ENCODE results near the gene DYRK1A. TPM values are rescaled to one million over a fixed set of nuclear protein-coding genes. Genes with fewer than 3 reads are reported as not detected.
"Not testable (repeated sequence)": the region's sequence is repeated elsewhere in the genome, so short reads cannot be mapped to it uniquely, and the experiment has no call there.

DYRK1A gene
- total and polyA plus RNA-seq, 5 donors: 28.4 to 76.9 (median 70.5) TPM

DNA sequence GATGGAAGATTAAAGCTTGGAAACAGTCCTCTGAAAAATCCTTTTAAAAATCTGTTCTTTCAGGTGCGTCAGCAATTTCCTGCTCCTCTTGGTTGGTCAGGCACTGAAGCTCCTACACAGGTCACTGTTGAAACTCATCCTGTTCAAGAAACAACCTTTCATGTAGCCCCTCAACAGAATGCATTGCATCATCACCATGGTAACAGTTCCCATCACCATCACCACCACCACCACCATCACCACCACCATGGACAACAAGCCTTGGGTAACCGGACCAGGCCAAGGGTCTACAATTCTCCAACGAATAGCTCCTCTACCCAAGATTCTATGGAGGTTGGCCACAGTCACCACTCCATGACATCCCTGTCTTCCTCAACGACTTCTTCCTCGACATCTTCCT is 145.3 kb downstream of the DYRK1A start:
- intact Hi-C loops (cut with DNase I): no loop called here
- Histone ChIP-seq H3K9me3 (ENCODE audit: control insufficient read depth, low read length) (no peaks in the 10 kb centered on the region), H3K27me3 (ENCODE audit: control insufficient read depth, insufficient read depth) (no peaks in the 10 kb centered on the region), H3K4me1 (ENCODE audit: control insufficient read depth, insufficient read depth, low read length) (no peaks in the 10 kb centered on the region), H3K27ac (ENCODE audit: low read length) (no peak overlapping the region), H3K4me3 (ENCODE audit: low read length) (no peak overlapping the region)
- ATAC-seq (no peak), DNase-seq (no peak)
- 97% methylated on average over 5 of the region's 5 CpGs for WGBS

DNA sequence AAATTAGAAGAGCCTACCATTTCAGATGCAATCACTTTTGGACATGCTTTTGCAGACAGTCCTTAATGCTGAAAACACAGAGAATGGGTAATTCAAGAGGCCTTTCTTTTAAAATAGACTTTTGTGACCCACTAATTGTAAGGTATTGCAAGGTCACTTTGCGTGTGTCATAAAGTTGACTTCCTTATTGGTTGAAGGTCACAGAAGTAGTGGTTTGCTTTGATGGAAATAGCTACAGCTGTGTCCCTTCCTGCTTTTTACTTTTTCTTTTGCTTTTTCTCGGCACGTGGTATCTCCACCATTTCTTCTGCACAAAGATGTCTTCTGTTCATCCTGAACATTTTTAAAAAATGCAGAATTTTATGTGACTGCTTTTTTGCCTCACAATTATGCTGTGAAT is 146.8 kb downstream of the DYRK1A start:
- Histone ChIP-seq H3K27ac (ENCODE audit: low read length) (no peak overlapping the region), H3K4me3 (ENCODE audit: low read length) (no peak overlapping the region), H3K9me3 (ENCODE audit: control insufficient read depth, low read length) (no peaks in the 10 kb centered on the region), H3K4me1 (ENCODE audit: control insufficient read depth, insufficient read depth, low read length) (peaks cover 2% of the 10 kb centered on the region), H3K27me3 (ENCODE audit: control insufficient read depth, insufficient read depth) (no peaks in the 10 kb centered on the region)
- DNase-seq (no peak), ATAC-seq (no peak)
- intact Hi-C loops (cut with DNase I): no loop called here
- 90% methylated on average over 3 of the region's 3 CpGs for WGBS

DNA sequence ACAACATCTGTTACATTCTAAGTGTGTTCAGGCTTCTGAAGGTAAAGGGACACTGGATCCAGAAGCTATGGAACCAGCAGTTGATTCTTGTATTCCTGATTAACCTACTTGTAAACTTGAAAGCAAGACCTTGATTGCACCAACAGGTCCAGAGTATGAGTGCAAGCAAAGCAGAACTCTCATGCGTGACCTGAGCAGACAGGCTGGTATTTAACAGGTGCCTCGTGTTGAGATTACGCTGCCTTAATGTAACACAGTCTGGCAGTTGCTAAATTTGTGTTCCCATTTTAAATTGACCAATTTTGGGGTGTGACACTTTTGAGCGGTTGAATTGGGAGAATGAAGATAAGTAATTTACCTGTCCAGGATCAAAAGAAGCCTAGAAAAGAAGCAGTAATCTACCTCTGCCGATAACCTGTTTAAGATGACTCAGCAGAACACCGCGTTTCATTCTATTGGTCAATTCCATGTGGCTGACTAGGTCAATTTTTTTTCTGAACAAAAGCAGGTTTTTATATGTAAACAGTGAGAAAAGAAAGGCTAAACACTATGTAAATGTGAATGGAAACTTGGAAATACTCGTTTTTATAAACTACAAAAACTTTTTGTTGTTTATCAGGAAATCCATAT is 147.6 kb downstream of the DYRK1A start:
- intact Hi-C loops (cut with DNase I): no loop called here
- 84% methylated on average over 8 of the region's 8 CpGs for WGBS

DNA sequence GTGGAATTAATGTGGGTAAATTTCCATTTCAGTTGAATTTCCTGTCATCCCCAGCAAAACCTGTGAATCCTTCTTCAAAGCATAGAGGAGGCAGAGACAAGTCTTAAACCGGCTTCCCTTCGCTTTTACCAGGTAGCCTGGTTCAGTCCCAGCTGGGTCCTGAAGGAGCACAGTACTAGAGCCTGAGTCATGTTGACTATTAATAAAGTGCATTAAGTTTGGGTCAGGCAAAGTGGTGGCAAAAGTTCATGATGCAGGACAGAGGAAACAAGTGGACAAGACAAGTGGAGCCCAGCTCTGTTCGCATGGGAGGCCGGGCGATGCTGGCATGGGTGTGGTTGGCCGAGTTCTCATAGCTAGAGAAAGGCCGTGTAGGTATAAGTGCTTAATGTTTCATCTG is 150.4 kb downstream of the DYRK1A start:
- Histone ChIP-seq H3K4me1 (ENCODE audit: control insufficient read depth, insufficient read depth, low read length) (peaks cover 2% of the 10 kb centered on the region), H3K9me3 (ENCODE audit: control insufficient read depth, low read length) (no peaks in the 10 kb centered on the region), H3K27ac (ENCODE audit: low read length) (no peak overlapping the region), H3K27me3 (ENCODE audit: control insufficient read depth, insufficient read depth) (no peaks in the 10 kb centered on the region), H3K4me3 (ENCODE audit: low read length) (no peak overlapping the region)
- DNase-seq: no peak
- intact Hi-C loops (cut with DNase I): no loop called here
- no peak for ATAC-seq
- WGBS: 97% methylated on average over 7 of the region's 7 CpGs

More for the DNA sequence above, 147.6 kb downstream of the DYRK1A start:
- no peak overlapping the region for H3K4me3 ChIP-seq (ENCODE audit: low read length)
- ATAC-seq: no peak
- peak overlapping the region; percentile 40 for H3K27ac ChIP-seq (ENCODE audit: low read length)
- no peaks in the 10 kb centered on the region for H3K9me3 ChIP-seq (ENCODE audit: control insufficient read depth, low read length)
- H3K4me1 ChIP-seq (ENCODE audit: control insufficient read depth, insufficient read depth, low read length): peaks cover 2% of the 10 kb centered on the region
- DNase-seq: no peak
- no peaks in the 10 kb centered on the region for H3K27me3 ChIP-seq (ENCODE audit: control insufficient read depth, insufficient read depth)

DNA sequence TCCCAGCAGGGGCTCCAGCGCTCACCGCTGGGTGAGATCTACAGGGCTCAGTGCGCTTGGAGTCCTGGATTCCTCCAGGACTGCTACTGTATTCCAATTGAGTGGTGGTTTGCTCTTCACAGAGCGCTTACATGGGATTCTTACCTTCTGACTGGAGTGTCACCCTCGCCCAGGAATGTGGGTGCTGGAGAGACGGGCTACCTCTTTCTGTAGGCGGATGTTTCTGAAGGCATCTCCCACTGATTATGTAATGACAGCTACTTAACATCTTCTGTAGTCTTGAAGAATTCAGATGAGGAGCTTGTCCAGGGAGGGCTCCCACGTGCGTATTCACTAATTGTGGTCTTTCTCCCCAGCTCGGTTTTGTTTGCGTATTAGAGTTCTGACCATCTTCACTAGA is 154.2 kb downstream of the DYRK1A start:
- H3K4me1 ChIP-seq (ENCODE audit: control insufficient read depth, insufficient read depth, low read length): peaks cover 4% of the 10 kb centered on the region
- intact Hi-C loops (cut with DNase I): no loop called here
- DNase-seq (no peak), ATAC-seq (no peak)
- H3K4me3 ChIP-seq (ENCODE audit: low read length): no peak overlapping the region
- H3K9me3 ChIP-seq (ENCODE audit: control insufficient read depth, low read length): no peaks in the 10 kb centered on the region
- H3K27ac ChIP-seq (ENCODE audit: low read length): no peak overlapping the region
- 91% methylated on average over 11 of the region's 11 CpGs for WGBS
- H3K27me3 ChIP-seq (ENCODE audit: control insufficient read depth, insufficient read depth): no peaks in the 10 kb centered on the region

DNA sequence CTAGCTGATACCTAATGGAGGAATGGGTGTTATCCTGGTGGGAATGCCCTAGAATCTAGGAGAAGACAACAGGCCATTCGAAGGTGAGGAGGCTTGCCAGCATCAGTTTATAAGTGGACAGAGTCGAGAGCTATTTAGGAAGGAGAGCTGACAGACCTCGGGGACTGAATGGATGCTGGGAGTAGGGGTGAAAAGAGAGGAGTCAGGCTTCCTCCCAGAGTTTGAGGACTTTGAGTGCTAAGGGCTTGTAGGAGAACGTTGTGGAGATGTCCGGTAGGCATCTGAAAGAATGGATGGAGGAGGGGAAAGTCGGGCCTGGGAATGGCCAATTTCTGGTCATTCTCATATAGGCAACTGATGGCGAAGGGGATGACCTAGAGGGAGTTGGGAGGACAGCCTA is 155.1 kb downstream of the DYRK1A start:
- intact Hi-C loops (cut with DNase I): no loop called here
- WGBS: 75% methylated on average over 7 of the region's 7 CpGs
- H3K9me3 ChIP-seq (ENCODE audit: control insufficient read depth, low read length): no peaks in the 10 kb centered on the region
- peaks cover 4% of the 10 kb centered on the region for H3K4me1 ChIP-seq (ENCODE audit: control insufficient read depth, insufficient read depth, low read length)
- H3K27me3 ChIP-seq (ENCODE audit: control insufficient read depth, insufficient read depth): no peaks in the 10 kb centered on the region
- no peak for DNase-seq
- H3K4me3 ChIP-seq (ENCODE audit: low read length): no peak overlapping the region
- no peak for ATAC-seq
- no peak overlapping the region for H3K27ac ChIP-seq (ENCODE audit: low read length)

DNA sequence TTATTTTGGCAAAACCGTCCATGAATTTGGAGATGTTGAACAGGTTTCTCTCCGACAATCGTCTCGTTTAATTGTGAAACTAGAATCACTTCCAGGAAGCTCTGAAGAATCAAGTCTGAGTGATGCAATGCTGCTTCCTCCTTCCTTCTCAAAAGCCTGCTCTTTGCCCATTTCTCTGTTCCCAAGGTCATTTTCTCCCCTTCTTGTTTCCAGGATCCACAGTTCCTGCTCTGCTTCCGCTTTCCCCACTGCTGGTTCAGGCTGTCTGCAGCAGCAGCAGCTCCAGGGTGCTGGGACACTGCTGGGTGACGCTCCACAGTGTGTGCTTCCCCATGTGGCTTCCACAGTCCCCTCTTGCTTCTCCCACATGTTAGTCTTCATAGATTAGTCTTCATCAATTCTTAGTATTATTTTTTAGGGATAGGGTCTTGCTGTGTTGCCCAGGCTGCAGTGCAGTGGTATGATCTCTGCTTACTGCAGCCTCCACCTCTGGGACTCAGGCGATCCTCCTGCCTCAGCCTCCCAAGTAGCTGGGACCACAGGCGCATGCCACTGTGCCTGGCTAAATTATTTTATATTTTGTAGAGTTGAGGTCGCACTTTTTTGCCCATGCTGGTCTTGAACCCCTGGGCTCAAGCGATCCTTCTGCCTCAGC is 156.2 kb downstream of the DYRK1A start:
- H3K27ac ChIP-seq (ENCODE audit: low read length): no peak overlapping the region
- intact Hi-C loops (cut with DNase I): no loop called here
- no peaks in the 10 kb centered on the region for H3K27me3 ChIP-seq (ENCODE audit: control insufficient read depth, insufficient read depth)
- ATAC-seq (peak in 1 of 2 donors; percentile 25), DNase-seq (no peak)
- H3K4me1 ChIP-seq (ENCODE audit: control insufficient read depth, insufficient read depth, low read length): peaks cover 2% of the 10 kb centered on the region
- WGBS: 84% methylated on average over 10 of the region's 10 CpGs
- H3K9me3 ChIP-seq (ENCODE audit: control insufficient read depth, low read length): no peaks in the 10 kb centered on the region
- H3K4me3 ChIP-seq (ENCODE audit: low read length): no peak overlapping the region

DNA sequence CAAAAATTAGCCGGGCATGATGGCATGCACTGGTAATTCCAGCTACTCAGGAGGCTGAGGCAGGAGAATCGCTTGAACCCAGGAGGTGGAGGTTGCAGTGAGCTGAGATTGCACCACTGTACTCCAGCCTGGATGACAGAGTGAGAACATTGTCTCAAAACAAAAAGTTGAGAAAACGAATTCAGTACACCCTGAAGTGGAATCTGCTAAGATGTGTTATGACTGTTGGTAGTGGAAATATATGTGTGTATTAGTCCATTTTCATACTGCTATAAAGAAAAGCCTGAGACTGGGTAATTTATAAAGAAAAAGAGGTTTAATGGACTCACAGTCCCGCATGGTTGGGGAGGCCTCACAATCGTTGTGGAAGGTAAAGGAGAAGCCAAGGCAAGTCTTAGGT is 158.4 kb downstream of the DYRK1A start:
- ATAC-seq; H3K4me1 ChIP-seq (ENCODE audit: control insufficient read depth, insufficient read depth, low read length); H3K27me3 ChIP-seq (ENCODE audit: control insufficient read depth, insufficient read depth); DNase-seq; H3K9me3 ChIP-seq (ENCODE audit: control insufficient read depth, low read length); H3K27ac ChIP-seq (ENCODE audit: low read length); intact Hi-C loops (cut with DNase I); H3K4me3 ChIP-seq (ENCODE audit: low read length): not testable (repeated sequence)
- 94% methylated on average over 5 of the region's 5 CpGs for WGBS

DNA sequence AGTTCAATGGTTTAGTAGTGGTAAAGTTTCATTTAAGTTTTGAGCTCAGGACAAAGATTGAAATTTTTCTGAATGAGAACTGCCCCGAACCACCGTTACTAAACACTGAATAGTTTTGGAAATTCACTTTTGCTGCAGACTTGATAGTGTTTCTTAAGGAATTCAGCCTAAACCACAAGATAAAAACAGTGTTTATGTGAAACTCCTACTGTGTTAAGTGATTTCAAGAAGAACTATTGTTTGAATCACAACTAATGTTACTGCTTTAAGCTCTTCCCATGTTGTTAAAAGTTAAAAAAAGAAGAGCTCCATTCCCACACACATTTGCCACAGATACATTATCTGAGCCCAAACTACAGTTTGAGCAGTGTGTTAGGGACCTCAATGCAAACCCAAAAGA is 159.2 kb downstream of the DYRK1A start:
- WGBS: 85% methylated on average over 2 of the region's 2 CpGs
- intact Hi-C loops (cut with DNase I): no loop called here

DNA sequence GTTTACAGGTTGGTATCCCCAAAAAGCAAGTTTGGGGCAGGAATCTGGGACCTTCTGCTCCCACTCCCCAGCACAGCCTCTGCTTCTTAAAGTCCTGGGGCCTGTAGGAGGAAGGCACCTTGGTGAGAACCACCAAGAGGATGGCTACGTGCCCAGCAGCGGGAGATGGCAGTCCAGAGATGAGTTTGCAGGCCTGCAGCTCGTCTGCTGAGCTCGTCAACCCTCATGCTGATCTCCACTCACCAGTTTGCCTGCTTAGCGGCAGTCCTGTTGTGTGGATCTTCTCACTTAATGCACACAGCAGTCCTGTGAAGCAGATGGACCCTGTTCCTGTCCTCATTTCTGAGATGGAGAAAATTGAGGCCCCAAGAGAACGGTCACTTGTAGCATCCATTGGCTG is 160.5 kb downstream of the DYRK1A start:
- Histone ChIP-seq H3K4me3 (ENCODE audit: low read length) (no peak overlapping the region), H3K27me3 (ENCODE audit: control insufficient read depth, insufficient read depth) (no peaks in the 10 kb centered on the region), H3K9me3 (ENCODE audit: control insufficient read depth, low read length) (no peaks in the 10 kb centered on the region), H3K4me1 (ENCODE audit: control insufficient read depth, insufficient read depth, low read length) (peaks cover 5% of the 10 kb centered on the region), H3K27ac (ENCODE audit: low read length) (no peak overlapping the region)
- WGBS: 66% methylated on average over 6 of the region's 6 CpGs
- intact Hi-C loops (cut with DNase I): no loop called here
- ATAC-seq: no peak
- no peak for DNase-seq

More for the DNA sequence above, 159.2 kb downstream of the DYRK1A start:
- Histone ChIP-seq H3K9me3 (ENCODE audit: control insufficient read depth, low read length) (no peaks in the 10 kb centered on the region), H3K4me3 (ENCODE audit: low read length) (no peak overlapping the region), H3K4me1 (ENCODE audit: control insufficient read depth, insufficient read depth, low read length) (peaks cover 5% of the 10 kb centered on the region), H3K27ac (ENCODE audit: low read length) (no peak overlapping the region), H3K27me3 (ENCODE audit: control insufficient read depth, insufficient read depth) (no peaks in the 10 kb centered on the region)
- no peak for ATAC-seq
- DNase-seq: no peak

DNA sequence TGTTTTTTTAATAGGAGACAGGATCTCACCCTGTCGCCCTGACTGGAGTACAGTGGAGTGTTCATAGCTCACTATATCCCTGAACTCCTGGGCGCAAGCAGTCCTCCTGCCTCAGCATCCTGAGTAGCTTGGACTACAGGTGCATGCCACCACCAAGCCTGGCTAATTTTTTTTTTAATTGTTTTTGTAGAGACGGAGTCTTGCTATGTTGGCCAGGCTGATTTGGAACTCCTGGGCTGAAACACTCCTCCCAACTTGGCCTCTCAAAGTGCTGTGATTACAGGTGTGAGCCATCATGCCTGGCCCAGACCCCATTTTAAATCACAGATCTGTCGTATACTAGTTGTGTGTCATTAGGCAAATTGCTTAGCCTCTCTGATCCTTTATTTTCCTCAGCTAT is 161.1 kb downstream of the DYRK1A start:
- intact Hi-C loops (cut with DNase I): no loop called here
- no peak overlapping the region for H3K27ac ChIP-seq (ENCODE audit: low read length)
- peaks cover 3% of the 10 kb centered on the region for H3K4me1 ChIP-seq (ENCODE audit: control insufficient read depth, insufficient read depth, low read length)
- H3K4me3 ChIP-seq (ENCODE audit: low read length): no peak overlapping the region
- H3K9me3 ChIP-seq (ENCODE audit: control insufficient read depth, low read length): no peaks in the 10 kb centered on the region
- DNase-seq (no peak), ATAC-seq (no peak)
- WGBS: 91% methylated on average over 4 of the region's 4 CpGs
- H3K27me3 ChIP-seq (ENCODE audit: control insufficient read depth, insufficient read depth): no peaks in the 10 kb centered on the region
